RWPE1 (cell line): Measurements from ENCODE around the gene CDSN.

Experiments
- CTCF ChIA-PET: fragments of 350-600 bp; sonication (Branson Sonifier 250); formaldehyde crosslinking; extraction: SDS; loops from one replicate; lab custom pipeline; 2021; lab: Yijun Ruan, JAX
- POLR2A ChIA-PET: fragments of 400-600 bp; formaldehyde crosslinking; extraction: SDS; loops from one replicate; lab custom pipeline; 2020; ENCODE audit warnings: antibody characterized with exemption; ENCODE audit not compliant: low non-redundant PET; lab: Yijun Ruan, JAX
- DNase-seq: peaks from one replicate; pipeline ENCODE4 v3.0.0; 2012; ENCODE audit warnings: low spot score
- H3K27ac ChIP-seq: fragments of 450-650 bp; 2 replicates; pipeline ENCODE4 v1.5.1; 2017
- TF ChIP-seq, protein P1 (sequence below): fragments of 450-650 bp; conservative IDR thresholded peaks from 2 replicates; pipeline ENCODE4 v1.5.1; 2017; ENCODE audit warnings: low read depth, mild to moderate bottlenecking

Gene CDSN

GRCh38 chr6:31144970-31145340 is 24.7 kb upstream of the CDSN start:
- CTCF ChIA-PET: interaction anchor here (0.6 kb wide), 1 partner anchor 144 kb away, joined by 3 read pairs; no protein-coding TSS in a partner anchor
- TF ChIP-seq, protein P1, sequence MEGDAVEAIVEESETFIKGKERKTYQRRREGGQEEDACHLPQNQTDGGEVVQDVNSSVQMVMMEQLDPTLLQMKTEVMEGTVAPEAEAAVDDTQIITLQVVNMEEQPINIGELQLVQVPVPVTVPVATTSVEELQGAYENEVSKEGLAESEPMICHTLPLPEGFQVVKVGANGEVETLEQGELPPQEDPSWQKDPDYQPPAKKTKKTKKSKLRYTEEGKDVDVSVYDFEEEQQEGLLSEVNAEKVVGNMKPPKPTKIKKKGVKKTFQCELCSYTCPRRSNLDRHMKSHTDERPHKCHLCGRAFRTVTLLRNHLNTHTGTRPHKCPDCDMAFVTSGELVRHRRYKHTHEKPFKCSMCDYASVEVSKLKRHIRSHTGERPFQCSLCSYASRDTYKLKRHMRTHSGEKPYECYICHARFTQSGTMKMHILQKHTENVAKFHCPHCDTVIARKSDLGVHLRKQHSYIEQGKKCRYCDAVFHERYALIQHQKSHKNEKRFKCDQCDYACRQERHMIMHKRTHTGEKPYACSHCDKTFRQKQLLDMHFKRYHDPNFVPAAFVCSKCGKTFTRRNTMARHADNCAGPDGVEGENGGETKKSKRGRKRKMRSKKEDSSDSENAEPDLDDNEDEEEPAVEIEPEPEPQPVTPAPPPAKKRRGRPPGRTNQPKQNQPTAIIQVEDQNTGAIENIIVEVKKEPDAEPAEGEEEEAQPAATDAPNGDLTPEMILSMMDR: no peak
- no peak for DNase-seq
- POLR2A ChIA-PET: no interaction called here
- no peak overlapping the region; the same call in 1 of the 2 replicates for H3K27ac ChIP-seq

GRCh38 chr6:31144296-31144969 is 24.2 kb upstream of the CDSN start:
- TF ChIP-seq, protein P1: no peak
- ChIA-PET CTCF (no interaction called here), POLR2A (no interaction called here)
- DNase-seq: no peak
- H3K27ac ChIP-seq: peak overlapping the region; percentile 63

- POLR2A ChIA-PET: no interaction called here
Observed at GRCh38 chr6:31143148-31143547, 22.9 kb upstream of the CDSN start.

DNA sequence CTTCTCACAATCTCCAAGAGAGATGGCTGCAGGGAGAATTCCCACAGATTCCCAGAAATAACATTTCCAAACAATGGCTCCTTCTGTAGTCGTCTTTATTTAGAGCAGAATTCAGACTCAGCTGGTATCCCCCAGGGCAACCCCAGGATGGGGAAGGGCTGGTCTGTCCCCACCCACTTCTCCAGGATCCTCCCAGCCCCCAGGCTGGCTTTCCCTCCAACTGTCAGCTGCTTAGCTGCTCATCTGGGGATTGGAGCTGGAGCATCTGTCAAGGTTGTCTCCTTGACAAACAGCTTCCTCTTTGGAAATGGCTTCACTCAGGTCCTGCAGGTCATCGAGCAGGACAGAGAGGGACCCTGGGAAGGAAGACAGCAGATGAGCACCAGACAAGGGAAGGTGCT is 22.1 kb upstream of the CDSN start:
- ChIA-PET CTCF (interaction anchor here (0.6 kb wide), 1 partner anchor 133 kb away, joined by 3 read pairs; no protein-coding TSS in a partner anchor), POLR2A (no interaction called here)
- peak overlapping the region; percentile 63 for H3K27ac ChIP-seq
- DNase-seq: no peak
- TF ChIP-seq, protein P1: no peak

More at GRCh38 chr6:31143148-31143547, 22.9 kb upstream of the CDSN start:
- peak overlapping the region; percentile 63 for H3K27ac ChIP-seq
- CTCF ChIA-PET: no interaction called here
- DNase-seq: no peak
- TF ChIP-seq, protein P1: no peak

DNA sequence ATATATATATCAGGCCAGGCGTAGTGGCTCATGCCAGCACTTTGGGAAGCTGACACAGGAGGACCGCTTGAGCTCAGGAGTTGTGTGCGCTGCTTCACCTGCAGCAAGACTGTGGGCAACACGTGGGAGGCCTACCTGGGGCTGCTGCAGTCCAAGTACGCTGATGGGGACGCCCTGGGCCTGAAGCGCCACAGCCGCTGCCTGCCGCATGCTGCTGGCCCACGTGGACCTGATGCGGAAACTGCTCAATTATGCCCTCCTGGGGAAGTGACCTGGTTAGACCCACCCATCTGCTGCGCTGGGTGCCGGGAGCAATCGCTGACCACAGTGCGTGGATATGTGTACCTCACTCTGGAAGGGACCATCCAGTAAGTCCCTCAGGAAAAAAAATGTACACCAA is 20.4 kb upstream of the CDSN start:
- ChIA-PET CTCF (interaction anchor here (0.6 kb wide), 1 partner anchor 199 kb away, joined by 4 read pairs; no protein-coding TSS in a partner anchor), POLR2A (interaction anchor here (0.6 kb wide), 1 partner anchor 96 kb away, joined by 4 read pairs; no protein-coding TSS in a partner anchor)
- no peak for DNase-seq
- TF ChIP-seq, protein P1: no peak
- no peak overlapping the region for H3K27ac ChIP-seq

GRCh38 chr6:31139599-31139998 is 19.4 kb upstream of the CDSN start:
- H3K27ac ChIP-seq: peak overlapping the region; percentile 39; the same call in 1 of the 2 replicates
- no peak for DNase-seq
- CTCF ChIA-PET: interaction anchor here (2.8 kb wide), 1 partner anchor 53 kb away, joined by 20 read pairs; no protein-coding TSS in a partner anchor
- TF ChIP-seq, protein P1: no peak
- POLR2A ChIA-PET: no interaction called here
